ENCODE data around the gene LRRC1. TPM values are rescaled to one million over a fixed set of nuclear protein-coding genes. Genes with fewer than 3 reads are reported as not detected.
"Not testable (repeated sequence)": the region's sequence is repeated elsewhere in the genome, so short reads cannot be mapped to it uniquely, and the experiment has no call there.

LRRC1 gene
- polyA plus RNA-seq, 12 donors, result 5.7 to 18.8 (median 9.7) TPM; not detected in 1

DNA sequence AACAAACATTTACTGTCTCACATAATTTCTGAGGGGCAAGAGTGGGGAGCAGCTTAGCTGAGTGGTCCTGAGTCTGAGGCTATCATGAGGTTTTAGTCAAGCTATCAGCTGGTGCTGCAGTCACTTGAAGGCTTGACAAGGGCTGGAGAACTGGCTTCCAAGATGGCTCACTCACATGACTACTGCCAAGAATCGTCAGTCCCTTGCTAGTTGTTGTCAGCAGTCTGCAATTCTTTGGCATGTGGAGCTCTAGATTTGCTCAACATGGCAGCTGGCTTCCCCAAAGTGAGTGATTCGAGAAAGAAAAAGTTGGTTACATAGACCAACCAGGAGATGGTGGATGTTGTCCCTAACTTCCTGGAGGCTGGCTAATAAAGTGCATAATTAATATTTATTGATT lies 2.8 kb upstream of the LRRC1 start:
- DNase-seq, result no peak

DNA sequence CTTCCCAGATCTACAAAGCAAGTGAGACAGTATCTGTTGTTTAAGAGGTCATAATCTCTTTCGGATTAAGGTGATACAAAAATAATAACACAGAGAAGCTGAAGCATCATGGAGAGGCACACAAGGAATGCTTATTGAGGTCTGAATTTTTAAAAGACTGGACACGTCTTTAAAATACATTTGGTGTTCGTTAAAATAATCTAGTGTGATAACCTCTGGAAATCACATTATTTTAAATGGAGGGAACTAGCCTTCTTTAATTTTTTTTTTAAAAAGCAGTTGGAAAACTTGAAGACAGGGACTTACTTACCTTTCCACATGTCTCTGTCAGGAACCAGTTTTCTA lies 1.9 kb upstream of the LRRC1 start:
- DNase-seq, result no peak

DNA sequence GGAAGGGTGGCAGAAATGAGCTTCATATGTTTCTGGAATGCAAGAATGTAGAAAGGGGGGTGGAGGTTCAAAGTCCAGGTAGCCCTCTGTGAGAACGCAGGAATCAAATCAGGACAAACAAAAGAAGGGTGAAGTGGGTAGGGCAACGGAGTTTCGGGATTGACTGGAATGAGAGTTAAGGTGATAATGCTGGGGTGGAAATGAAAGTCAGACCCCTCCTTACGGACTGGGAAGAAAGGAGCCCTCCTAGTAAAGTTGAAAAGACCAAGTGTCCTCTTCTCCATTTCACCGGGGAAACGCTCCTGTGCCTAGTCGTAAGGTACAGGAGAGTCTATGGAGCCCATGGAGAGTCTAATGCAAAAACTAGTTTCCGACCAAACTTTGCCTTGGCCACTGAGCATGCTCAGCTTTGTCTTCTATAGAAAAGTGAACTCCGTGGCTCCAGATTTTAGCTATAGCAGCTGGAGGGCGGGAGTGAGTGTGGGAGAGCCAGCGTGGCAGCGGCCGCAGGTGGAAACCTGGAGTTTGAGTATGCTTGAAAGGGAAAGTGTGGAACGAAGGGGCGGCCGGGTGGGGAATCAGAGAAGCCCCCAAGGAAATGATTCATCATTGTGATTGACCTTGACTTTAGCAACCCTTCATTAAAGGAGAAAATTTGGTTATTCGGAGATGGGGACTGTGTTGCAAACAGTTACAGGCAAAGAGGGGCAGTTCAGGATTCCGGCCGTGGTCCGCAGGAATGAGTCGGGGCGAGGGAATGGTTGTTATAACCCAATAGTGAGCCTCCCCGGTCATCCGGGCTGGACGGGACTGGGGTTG lies 1.3 kb upstream of the LRRC1 start:
- peak; percentile 80 for DNase-seq

DNA sequence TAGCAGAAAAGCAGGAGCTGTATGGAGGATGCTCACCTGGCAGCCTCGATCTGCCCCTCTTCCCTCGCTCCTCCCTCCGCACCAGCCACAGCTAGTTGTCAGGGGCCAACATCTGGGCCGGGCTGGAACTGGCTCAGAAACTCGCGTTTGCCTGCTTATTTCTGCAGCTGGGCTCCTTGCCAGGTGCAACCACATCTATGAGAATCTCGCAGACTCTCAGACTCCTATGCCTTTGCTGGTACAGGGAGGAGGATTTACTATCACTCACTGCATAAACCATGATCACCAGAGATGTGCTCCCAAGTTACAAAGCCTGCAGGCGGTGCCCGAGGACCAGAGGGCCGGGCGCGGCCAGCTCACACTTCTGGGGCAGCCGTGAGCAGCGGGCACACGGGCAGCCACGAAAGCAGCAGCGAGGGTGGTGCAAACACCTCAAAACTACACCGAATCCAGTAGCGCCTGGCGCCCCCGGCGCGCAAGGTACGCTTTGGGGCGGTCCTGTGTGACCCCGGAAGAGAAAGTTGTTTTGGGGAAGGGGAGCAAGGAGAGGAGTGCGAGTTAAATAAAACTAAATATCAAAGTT lies 577 bp upstream of the LRRC1 start:
- DNase-seq, result peak; percentile 81

DNA sequence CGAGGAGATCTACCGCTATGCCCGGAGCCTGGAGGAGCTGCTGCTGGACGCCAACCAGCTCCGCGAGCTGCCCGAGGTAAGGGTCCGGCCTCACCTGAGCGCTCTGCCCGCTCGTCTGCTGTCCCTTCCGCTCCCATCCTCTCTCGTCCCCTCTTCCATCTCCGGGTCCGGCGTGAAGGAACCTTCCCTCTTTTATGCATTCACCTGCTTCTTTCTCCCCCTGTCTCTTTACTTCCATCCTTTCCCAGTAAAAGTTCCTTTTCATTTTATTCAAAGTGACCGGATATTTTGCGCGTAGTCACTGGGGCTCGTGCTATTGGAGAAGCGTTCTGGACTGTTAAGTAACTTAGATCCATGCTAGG lies 516 bp downstream of the LRRC1 start:
- DNase-seq, result no peak

DNA sequence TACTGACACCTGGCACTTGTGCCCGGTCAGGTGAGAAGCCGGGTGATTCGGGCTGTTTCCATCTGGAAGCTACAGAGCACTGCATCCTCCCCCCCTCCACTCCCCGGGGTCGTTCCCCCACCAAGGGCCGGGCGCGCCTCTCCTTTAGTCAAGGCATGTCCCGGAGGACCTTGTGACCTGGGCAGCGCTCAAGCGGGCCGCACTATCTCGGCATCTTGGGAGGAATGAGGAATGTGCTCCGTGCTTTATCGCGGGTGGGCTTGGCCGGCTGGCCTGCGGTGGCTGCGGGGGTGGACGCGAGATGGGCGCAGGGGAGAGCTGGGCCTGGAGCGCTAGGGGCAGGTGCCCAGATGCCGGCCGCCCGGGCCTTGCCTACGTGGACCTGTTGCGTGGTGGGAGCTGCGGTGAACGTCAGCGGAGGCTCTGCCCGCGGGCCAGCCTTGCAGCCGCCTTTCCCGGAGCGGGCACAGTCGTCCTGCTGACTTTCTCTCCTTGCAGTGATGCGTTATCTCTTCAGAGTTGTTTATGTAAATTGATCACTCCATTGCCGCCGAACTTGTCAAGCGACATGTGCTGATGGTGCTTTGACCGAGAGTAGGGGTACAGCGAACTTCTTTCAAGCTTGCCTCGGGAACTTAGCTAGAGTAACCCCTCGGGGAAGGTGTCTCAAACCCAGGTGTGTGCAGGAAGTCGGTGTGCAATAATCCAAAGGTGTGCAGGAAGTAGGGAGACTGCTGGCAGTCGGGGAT lies 1.1 kb downstream of the LRRC1 start:
- DNase-seq, result peak; percentile 15

DNA sequence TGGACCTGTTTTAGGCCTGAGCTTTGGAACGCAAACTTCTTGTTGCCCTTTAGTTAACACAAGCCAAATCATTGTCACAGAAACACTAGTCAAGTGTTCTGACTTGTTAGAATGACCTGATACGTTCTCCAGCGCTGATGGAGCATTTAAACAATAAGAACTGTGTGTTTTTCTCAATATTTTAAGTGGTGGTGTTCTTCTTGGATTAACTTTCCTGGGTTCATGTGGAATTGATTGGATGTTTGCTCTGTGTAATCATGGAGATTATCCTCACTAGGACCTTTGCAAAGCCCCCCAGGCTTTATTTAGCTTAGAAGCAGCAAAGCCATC lies 1.6 kb downstream of the LRRC1 start:
- no peak for DNase-seq

DNA sequence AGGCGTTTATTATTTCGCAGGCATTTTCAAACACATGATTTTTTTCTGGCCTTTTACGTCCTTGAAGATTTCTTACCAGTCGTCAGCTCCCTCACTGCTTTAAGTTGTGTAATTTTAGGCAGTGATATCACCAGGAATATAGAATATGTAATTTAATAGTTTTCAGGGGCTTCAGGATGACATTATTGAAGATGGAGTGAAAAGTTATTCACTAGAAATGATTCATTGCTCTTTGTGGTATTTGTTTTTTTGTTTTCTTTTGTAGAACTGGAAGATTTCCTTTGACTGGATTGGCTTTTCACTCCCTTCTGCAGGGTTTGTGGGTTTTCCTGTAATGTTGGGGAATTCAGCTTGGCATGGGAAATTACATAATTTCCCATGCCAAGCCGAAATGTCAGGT lies 2.0 kb downstream of the LRRC1 start:
- no peak for DNase-seq

DNA sequence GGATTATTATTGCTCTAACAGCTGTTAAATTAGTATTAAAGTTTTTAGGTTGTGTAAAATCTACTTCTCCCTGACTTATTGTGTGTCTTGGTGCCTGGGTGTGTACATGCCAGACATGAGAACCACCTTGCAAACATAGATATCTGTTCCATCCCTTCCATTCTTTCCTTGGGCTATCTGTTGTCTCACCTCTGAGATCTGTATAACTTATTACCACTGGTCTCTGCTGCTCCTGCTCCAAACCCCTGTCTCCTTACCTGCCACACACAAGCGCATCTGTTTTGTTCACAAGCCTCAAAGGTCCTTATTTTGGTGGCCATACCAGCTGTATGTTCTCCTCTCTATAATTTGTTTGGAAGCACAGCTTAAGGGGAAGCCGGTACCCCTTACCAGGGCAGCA lies 2.5 kb downstream of the LRRC1 start:
- no peak for DNase-seq

DNA sequence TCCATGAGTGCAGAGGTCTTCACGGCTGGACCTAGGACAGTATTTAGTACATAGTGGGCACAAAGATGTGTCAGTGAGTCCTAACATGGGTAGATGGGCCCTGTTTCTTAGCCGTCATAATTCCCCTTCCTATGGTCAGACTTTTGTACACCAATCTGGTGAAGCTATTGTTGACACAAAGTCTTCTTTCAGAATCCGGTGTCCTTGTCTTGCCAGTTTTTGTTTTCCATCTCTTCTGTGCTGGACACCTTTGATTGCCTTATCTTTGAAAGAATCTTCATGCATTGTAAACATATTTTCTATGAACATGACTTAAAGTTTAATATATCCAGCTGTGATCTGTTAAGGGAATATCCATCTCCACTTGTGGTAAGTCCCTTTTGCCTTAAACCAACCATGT lies 4.5 kb downstream of the LRRC1 start:
- DNase-seq, result no peak

DNA sequence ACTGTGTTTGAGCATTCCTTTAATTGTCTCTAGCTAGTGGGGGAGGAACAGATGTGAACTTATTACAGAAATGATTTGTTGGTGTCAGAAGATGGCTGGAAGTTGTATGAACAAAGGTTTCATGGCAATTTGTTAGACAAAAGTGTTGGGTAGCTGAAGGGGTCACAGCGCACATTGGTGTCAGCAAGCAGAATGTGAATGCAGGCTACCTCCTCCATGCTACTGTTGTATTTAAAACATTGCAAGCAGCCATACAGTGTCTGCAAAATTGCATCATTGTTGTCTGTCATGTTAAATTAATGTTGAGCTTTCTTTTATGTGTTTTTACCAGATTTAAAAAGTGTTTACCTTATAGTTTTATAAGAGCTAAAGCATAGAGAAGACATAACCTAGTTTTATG lies 6.2 kb downstream of the LRRC1 start:
- DNase-seq, result no peak

DNA sequence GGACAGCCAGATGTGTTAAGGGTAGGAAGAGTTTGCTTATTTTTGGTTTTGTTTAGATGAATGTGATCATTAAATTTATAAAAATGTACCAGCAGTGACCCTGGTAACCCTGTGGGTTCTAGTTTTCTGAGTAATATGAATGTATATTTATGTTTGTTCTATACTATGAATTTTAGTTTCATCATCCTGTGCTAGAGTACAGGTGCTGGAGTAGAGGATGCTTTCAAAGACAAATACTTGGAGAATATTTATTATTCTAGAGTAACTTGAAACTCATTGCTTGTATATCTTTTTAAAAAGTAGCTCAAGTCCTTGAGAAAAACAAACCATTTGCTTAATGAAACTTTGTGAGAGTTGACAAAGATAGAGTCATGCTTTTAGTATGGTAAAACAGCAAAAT lies 7.8 kb downstream of the LRRC1 start:
- DNase-seq, result no peak

DNA sequence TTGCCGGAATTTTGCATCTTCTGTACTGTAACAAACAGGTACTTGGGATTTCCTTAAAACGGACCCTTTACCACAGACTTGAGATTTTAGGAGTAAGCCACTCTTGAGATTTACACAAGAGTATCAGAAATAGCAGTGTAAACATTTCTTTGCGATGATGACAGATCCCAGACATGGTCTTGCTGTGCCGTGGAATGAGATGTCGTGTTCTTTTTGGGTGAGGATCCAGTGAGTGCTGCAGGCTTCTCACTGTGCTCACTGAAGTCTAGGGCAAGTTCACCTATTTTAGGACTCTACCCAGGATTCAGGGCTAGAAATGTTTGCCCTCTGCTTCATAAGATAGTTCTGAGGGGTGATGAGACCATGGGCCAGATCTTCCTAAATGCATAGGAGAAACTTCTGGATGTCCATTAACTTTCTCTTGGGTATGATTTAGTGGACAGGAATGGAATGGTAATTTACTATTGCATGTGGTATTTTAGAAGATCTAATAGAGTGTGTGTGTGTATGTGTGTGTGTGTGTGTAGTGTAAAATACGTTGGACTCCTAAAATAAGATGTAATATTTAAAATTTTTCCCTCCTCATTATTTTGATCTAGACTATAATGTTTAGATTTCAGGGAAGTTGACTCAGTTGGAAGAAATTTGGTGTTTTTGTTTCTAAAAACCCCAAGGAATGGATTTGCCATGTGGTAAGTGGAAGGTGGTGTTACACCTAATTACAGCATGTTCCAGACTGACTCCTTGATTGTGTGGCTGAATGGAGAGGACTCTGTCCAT lies 8.5 kb downstream of the LRRC1 start:
- no peak for DNase-seq

DNA sequence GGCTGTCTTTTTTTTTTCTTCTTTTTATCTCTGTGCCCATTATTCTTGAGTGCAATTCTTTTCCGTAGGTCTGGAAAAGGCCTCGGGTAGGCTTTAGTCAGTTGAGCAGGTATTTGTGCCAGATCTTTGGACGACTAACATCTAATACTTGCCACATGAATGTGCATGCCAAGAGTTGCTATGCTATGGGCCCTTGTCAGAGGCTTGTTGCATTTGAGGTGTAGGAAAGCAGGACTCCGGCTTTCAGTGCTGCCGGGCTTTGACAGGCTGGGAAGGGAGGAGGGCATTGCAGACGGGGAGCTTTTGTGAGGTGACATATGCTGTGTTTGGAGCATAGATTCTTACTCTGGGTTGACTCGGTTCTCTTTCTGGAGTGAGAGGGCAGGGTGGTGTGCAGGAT lies 10.2 kb downstream of the LRRC1 start:
- no peak for DNase-seq

DNA sequence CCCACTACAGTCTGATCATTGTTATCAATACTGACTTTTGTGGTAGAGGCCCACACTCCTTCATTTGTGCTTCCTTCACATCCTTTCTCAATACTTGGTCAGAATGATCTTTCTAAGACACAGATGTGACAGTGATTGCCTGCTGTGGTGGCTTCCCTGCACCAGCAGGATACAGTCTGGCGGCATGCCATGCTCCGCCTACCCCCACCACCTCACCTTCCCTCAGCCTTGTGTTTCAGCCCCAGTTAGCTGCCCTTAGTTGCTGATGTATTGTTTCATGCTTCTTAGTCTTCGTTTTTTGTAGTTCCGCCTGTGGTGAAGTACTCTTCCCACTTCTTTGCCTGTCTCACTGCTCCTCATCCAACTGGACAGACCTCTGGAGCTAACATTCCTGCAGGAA lies 10.9 kb downstream of the LRRC1 start:
- DNase-seq, result no peak

DNA sequence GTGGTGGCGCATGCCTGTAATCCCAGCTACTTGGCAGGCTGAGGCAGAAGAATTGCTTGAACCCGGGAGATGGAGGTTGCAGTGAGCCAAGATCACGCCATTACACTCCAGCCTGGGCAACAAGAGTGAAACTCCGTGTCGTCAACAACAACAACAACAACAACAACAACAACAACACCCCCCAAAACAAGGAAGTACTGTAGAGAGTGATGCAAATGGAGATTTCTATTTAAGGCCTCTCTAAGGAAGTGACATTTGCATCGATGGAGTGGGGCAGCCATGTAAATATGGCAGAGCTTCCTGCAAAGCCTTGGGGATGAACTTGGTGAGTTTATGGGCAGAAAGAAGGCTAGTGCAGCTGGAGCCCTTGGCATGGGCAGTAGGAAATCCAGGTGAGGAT lies 12.8 kb downstream of the LRRC1 start:
- not testable (repeated sequence) for DNase-seq

DNA sequence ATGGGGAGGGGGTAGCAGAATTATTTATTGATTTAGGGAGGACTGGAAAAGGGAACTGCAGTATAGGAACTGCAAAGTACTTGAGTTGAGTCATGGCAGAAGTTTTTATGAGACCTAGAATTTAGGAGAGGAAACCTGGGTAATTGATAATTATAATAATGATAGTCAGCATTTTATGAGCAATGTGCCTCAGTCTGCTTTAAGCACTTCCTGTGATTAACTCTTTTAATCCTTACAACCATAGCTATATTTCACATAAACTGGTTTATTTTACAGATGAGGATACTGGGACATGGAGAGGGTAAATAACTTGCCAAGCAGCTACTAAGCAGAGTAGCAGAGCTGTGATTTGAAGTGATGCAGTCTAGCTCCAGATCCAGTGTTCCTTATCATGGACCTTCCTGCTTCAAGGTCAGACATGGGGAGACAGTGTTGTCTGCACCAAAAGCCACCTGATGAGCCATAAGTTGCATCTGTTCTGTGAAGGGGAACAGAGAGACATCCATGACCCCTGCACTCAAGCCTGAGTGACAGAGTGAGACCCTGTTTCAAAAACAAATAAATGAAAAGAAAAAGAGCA lies 13.6 kb downstream of the LRRC1 start:
- no peak for DNase-seq

DNA sequence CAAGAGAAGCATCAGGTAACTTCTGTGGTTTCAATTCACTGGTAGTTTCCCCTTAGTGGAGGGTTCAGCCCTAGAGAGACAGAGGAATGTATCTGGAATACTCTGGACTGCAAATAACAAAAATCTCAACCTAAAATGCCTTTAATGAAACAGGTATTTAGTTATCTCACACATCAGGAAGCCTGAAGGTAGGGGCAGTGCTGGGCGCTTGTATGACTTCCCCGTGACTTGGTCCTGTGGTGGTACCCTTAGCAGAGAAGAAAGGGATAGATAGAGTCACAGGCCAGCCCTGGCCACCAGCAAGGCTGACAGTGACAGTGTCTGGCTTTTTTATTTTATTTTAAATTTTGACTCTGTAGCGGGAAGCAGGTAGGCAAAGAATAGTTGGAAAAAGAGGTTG lies 14.9 kb downstream of the LRRC1 start:
- no peak for DNase-seq

DNA sequence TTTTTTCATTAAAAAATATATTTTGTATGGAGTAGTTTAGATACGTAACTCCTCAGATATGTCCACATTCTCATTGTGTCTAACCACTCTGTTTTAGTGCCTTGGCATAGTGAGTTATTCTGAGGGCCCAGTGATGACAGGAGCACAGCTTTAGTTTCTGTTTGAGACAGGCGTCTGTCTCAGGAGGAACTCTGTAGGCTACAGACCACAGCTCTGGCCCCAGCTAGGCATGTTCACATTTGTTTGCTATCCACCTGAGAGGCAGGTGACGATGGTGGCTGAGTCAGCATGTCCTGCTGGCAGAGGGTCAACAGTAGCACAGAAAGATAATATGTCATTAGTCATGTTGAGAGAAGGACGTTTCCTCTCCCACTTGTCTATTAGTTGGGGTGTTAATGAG lies 16.3 kb downstream of the LRRC1 start:
- no peak for DNase-seq

DNA sequence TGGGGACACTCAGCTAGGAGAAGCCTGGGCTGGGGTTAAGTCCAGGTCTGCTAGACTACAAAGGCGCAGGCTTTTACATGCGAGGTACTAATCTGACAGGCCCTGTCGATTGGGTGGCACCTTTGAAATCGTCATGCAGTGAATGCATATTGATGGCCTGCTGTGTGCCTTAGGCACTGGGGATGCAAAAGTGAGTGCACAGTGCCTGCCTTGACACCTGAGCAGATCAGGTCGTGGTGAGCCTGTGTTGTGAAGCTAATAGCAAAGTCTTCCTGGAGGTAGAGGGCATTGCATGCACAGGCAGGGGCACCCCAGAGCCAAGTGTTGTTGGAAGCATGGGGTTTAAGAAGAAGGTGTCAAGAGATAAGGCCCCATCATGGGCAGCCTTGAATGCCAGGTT lies 16.9 kb downstream of the LRRC1 start:
- DNase-seq, result no peak

DNA sequence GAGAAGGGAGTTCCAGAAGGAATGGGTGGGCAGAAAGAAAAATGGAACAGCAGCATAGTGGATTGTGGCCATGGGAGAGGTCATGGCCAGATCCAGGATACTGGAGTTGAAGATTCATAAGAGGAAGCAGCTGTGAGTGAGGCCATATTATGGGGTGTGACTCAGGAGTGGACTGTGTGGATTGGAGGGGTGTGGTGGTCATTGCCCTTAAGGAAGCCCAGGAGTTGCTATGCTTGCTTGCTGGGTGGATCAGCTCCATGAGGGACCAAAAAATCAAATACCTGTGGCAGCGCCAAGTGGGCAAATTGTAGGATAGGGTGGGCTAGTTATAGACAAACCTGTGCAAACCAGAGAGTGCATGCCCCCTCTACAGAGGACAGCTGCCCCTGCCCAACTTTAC lies 18.3 kb downstream of the LRRC1 start:
- DNase-seq, result no peak

DNA sequence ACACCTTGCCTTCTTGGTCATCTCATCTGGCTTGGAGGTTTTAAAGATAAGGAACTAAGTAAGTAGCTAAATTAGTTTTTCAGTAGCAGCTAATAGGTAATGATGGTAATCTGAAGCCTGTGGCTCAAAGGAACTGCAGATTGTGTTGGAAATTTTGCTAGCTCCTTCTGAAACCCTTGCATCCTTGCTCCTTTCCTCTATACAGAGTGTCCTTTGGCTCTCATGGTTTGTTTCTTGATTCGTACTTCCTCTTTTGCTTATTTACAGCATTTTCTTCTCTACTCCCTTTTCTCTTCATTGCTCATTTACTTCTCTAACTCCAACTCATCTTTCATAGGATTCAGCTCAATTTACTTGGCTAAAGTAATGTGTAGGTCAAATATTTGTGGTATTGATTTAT lies 19.0 kb downstream of the LRRC1 start:
- no peak for DNase-seq
